Measurements from ENCODE around the gene TSHZ2. TPM values are rescaled to one million over a fixed set of nuclear protein-coding genes. Genes with fewer than 3 reads are reported as not detected.

Gene TSHZ2
- total RNA-seq, 1 donor from 2014 or later = 9.9 TPM

DNA sequence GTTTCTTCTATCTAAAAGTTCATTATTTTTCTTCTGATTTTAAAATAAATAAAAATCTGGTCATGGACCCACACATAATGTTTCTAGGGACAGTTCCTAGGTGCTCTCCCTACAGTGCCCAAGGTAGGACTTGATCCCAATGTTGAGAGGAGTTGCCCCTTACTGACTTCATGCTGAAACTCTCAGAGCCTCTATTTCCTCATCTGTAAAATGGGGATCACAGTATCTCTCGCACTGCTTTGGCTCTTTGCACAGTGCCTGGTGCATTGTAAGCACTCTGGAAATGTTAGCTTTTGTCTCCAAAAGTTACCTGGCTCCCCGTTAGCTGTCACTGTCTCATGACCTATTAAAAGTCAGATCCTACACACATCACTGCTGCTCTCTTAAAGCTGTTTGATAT, 205.5 kb downstream of the TSHZ2 start:
- Histone ChIP-seq H3K9me3 (ENCODE audit: control insufficient read depth in 3 of 3, low read length in 3 of 3) (no peaks in the 10 kb centered on the region), H3K9ac (ENCODE audit: low read depth in 1 of 3, low read length in 3 of 3) (no peak overlapping the region), H3K27me3 (ENCODE audit: control insufficient read depth in 3 of 3, insufficient read depth in 3 of 3, low read length in 3 of 3) (no peaks in the 10 kb centered on the region), H3K36me3 (ENCODE audit: control insufficient read depth in 3 of 3, insufficient read depth in 3 of 3, low read length in 3 of 3) (no peaks in the 10 kb centered on the region), H3K4me3 (ENCODE audit: low read length in 3 of 3) (no peak overlapping the region), H3K4me1 (ENCODE audit: control insufficient read depth in 3 of 3, insufficient read depth in 3 of 3, low read length in 3 of 3) (no peaks in the 10 kb centered on the region), H3K27ac (ENCODE audit: low read depth, low read length) (no peak overlapping the region)

DNA sequence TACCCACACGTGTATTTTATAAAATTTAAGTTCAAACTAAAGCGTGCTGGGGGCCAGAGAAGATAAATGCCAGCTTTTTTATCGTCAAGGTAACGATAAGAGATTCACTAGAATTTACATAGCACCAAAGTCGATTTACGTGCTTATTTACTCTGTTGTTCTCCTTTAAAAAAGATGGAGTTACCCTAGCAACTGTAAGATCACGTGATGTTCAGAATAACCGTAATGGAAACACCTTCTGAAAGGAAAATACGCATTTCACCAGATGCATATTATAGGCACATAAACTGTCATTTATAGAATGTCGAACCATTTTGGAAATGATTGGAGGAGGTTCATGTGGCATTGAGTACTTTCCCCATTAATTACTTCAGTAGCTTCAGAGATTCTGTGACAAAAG, 207.6 kb downstream of the TSHZ2 start:
- no peaks in the 10 kb centered on the region for H3K27me3 ChIP-seq (ENCODE audit: control insufficient read depth in 3 of 3, insufficient read depth in 3 of 3, low read length in 3 of 3)
- no peak overlapping the region for H3K9ac ChIP-seq (ENCODE audit: low read depth in 1 of 3, low read length in 3 of 3)
- H3K27ac ChIP-seq (ENCODE audit: low read depth, low read length) = no peak overlapping the region
- no peak overlapping the region for H3K4me3 ChIP-seq (ENCODE audit: low read length in 3 of 3)
- H3K4me1 ChIP-seq (ENCODE audit: control insufficient read depth in 3 of 3, insufficient read depth in 3 of 3, low read length in 3 of 3) = no peaks in the 10 kb centered on the region
- H3K36me3 ChIP-seq (ENCODE audit: control insufficient read depth in 3 of 3, insufficient read depth in 3 of 3, low read length in 3 of 3) = no peaks in the 10 kb centered on the region
- no peaks in the 10 kb centered on the region for H3K9me3 ChIP-seq (ENCODE audit: control insufficient read depth in 3 of 3, low read length in 3 of 3)

DNA sequence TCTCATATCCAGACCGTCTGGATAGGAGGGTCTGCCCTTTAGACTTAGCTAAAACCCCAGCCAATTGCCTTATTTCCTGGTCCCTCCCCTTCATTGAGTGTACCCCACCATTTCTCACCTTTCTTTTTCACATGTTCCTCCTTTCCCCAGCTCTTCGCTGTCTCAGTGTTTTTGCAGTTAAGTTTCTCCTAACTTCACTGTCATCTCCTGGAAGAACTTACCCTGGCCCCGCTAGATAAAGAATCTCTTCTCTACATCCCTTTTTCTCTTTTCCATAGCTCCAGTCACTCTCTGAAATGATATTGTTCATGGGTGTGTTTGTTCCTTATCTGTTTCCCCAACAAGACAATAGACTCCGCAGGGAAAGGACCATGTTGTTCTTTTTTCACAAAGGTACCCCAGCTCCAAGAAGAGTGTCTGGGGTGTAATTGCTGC, 208.8 kb downstream of the TSHZ2 start:
- Histone ChIP-seq H3K9ac (ENCODE audit: low read depth in 1 of 3, low read length in 3 of 3) (no peak overlapping the region), H3K4me1 (ENCODE audit: control insufficient read depth in 3 of 3, insufficient read depth in 3 of 3, low read length in 3 of 3) (no peaks in the 10 kb centered on the region), H3K4me3 (ENCODE audit: low read length in 3 of 3) (no peak overlapping the region), H3K27me3 (ENCODE audit: control insufficient read depth in 3 of 3, insufficient read depth in 3 of 3, low read length in 3 of 3) (no peaks in the 10 kb centered on the region), H3K36me3 (ENCODE audit: control insufficient read depth in 3 of 3, insufficient read depth in 3 of 3, low read length in 3 of 3) (no peaks in the 10 kb centered on the region), H3K9me3 (ENCODE audit: control insufficient read depth in 3 of 3, low read length in 3 of 3) (no peaks in the 10 kb centered on the region), H3K27ac (ENCODE audit: low read depth, low read length) (no peak overlapping the region)

GRCh38 chr20:53181866-53182376, 209.8 kb downstream of the TSHZ2 start:
- no peak overlapping the region for H3K9ac ChIP-seq (ENCODE audit: low read depth in 1 of 3, low read length in 3 of 3)
- no peaks in the 10 kb centered on the region for H3K9me3 ChIP-seq (ENCODE audit: control insufficient read depth in 3 of 3, low read length in 3 of 3)
- H3K27ac ChIP-seq (ENCODE audit: low read depth, low read length) = no peak overlapping the region
- no peaks in the 10 kb centered on the region for H3K4me1 ChIP-seq (ENCODE audit: control insufficient read depth in 3 of 3, insufficient read depth in 3 of 3, low read length in 3 of 3)
- no peaks in the 10 kb centered on the region for H3K36me3 ChIP-seq (ENCODE audit: control insufficient read depth in 3 of 3, insufficient read depth in 3 of 3, low read length in 3 of 3)
- H3K4me3 ChIP-seq (ENCODE audit: low read length in 3 of 3) = no peak overlapping the region
- no peaks in the 10 kb centered on the region for H3K27me3 ChIP-seq (ENCODE audit: control insufficient read depth in 3 of 3, insufficient read depth in 3 of 3, low read length in 3 of 3)

GRCh38 chr20:53183181-53183580, 211.0 kb downstream of the TSHZ2 start:
- H3K9ac ChIP-seq (ENCODE audit: low read depth in 1 of 3, low read length in 3 of 3) = no peak overlapping the region
- H3K27me3 ChIP-seq (ENCODE audit: control insufficient read depth in 3 of 3, insufficient read depth in 3 of 3, low read length in 3 of 3) = no peaks in the 10 kb centered on the region
- no peak overlapping the region for H3K27ac ChIP-seq (ENCODE audit: low read depth, low read length)
- H3K4me3 ChIP-seq (ENCODE audit: low read length in 3 of 3) = no peak overlapping the region
- no peaks in the 10 kb centered on the region for H3K36me3 ChIP-seq (ENCODE audit: control insufficient read depth in 3 of 3, insufficient read depth in 3 of 3, low read length in 3 of 3)
- H3K9me3 ChIP-seq (ENCODE audit: control insufficient read depth in 3 of 3, low read length in 3 of 3) = no peaks in the 10 kb centered on the region
- no peaks in the 10 kb centered on the region for H3K4me1 ChIP-seq (ENCODE audit: control insufficient read depth in 3 of 3, insufficient read depth in 3 of 3, low read length in 3 of 3)

GRCh38 chr20:53186635-53187034, 214.5 kb downstream of the TSHZ2 start:
- H3K9ac ChIP-seq (ENCODE audit: low read depth in 1 of 3, low read length in 3 of 3) = no peak overlapping the region
- H3K4me3 ChIP-seq (ENCODE audit: low read length in 3 of 3) = no peak overlapping the region
- no peaks in the 10 kb centered on the region for H3K9me3 ChIP-seq (ENCODE audit: control insufficient read depth in 3 of 3, low read length in 3 of 3)
- no peak overlapping the region for H3K27ac ChIP-seq (ENCODE audit: low read depth, low read length)
- H3K4me1 ChIP-seq (ENCODE audit: control insufficient read depth in 3 of 3, insufficient read depth in 3 of 3, low read length in 3 of 3) = no peaks in the 10 kb centered on the region
- no peaks in the 10 kb centered on the region for H3K27me3 ChIP-seq (ENCODE audit: control insufficient read depth in 3 of 3, insufficient read depth in 3 of 3, low read length in 3 of 3)
- no peaks in the 10 kb centered on the region for H3K36me3 ChIP-seq (ENCODE audit: control insufficient read depth in 3 of 3, insufficient read depth in 3 of 3, low read length in 3 of 3)

GRCh38 chr20:53187392-53188068, 215.4 kb downstream of the TSHZ2 start:
- H3K9ac ChIP-seq (ENCODE audit: low read depth in 1 of 3, low read length in 3 of 3) = no peak overlapping the region
- H3K36me3 ChIP-seq (ENCODE audit: control insufficient read depth in 3 of 3, insufficient read depth in 3 of 3, low read length in 3 of 3) = no peaks in the 10 kb centered on the region
- H3K27ac ChIP-seq (ENCODE audit: low read depth, low read length) = no peak overlapping the region
- no peaks in the 10 kb centered on the region for H3K4me1 ChIP-seq (ENCODE audit: control insufficient read depth in 3 of 3, insufficient read depth in 3 of 3, low read length in 3 of 3)
- H3K4me3 ChIP-seq (ENCODE audit: low read length in 3 of 3) = no peak overlapping the region
- no peaks in the 10 kb centered on the region for H3K27me3 ChIP-seq (ENCODE audit: control insufficient read depth in 3 of 3, insufficient read depth in 3 of 3, low read length in 3 of 3)
- H3K9me3 ChIP-seq (ENCODE audit: control insufficient read depth in 3 of 3, low read length in 3 of 3) = no peaks in the 10 kb centered on the region

DNA sequence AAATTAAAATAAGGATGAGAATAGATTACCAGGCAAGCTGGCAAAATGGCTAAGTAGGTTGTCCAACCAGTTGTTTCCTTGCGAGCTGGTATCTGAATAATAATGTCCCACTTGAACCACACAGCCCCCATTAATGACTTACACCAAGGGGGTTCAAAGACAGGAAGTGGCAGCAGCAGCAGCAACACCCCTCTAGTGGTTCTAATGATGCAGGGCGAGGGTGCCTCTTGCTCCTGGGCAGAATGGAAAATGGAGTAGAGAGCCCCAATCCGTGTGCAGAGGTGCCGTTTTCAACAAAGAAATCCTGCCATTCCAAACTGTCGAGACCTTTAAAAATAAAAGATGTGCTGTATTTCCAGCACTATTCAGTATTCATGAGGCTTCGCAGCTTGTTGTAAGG, 218.1 kb downstream of the TSHZ2 start:
- Histone ChIP-seq H3K4me3 (ENCODE audit: low read length in 3 of 3) (no peak overlapping the region), H3K36me3 (ENCODE audit: control insufficient read depth in 3 of 3, insufficient read depth in 3 of 3, low read length in 3 of 3) (no peaks in the 10 kb centered on the region), H3K4me1 (ENCODE audit: control insufficient read depth in 3 of 3, insufficient read depth in 3 of 3, low read length in 3 of 3) (no peaks in the 10 kb centered on the region), H3K9ac (ENCODE audit: low read depth in 1 of 3, low read length in 3 of 3) (no peak overlapping the region), H3K27ac (ENCODE audit: low read depth, low read length) (no peak overlapping the region), H3K9me3 (ENCODE audit: control insufficient read depth in 3 of 3, low read length in 3 of 3) (no peaks in the 10 kb centered on the region), H3K27me3 (ENCODE audit: control insufficient read depth in 3 of 3, insufficient read depth in 3 of 3, low read length in 3 of 3) (no peaks in the 10 kb centered on the region)

DNA sequence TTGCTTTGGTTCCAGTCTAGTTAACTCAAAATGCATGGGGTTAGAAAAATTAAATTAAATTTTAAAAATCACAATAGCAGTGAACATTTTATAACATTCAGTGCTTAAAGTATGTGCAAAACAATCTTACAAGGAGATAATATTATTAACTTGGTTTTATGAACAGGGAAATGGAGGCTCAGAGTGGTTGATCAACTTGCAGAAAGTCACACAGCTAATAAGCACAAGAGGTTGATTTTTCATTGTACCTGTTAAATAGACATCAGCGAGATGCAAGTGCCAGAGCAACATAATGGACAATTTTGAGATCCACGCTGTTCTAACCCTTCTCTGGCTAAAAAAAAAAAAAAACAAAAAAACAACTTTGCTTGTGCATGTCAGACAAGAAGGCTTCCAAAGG, 219.8 kb downstream of the TSHZ2 start:
- Histone ChIP-seq H3K4me3 (ENCODE audit: low read length in 3 of 3) (no peak overlapping the region), H3K4me1 (ENCODE audit: control insufficient read depth in 3 of 3, insufficient read depth in 3 of 3, low read length in 3 of 3) (no peaks in the 10 kb centered on the region), H3K27ac (ENCODE audit: low read depth, low read length) (no peak overlapping the region), H3K36me3 (ENCODE audit: control insufficient read depth in 3 of 3, insufficient read depth in 3 of 3, low read length in 3 of 3) (no peaks in the 10 kb centered on the region), H3K27me3 (ENCODE audit: control insufficient read depth in 3 of 3, insufficient read depth in 3 of 3, low read length in 3 of 3) (no peaks in the 10 kb centered on the region), H3K9ac (ENCODE audit: low read depth in 1 of 3, low read length in 3 of 3) (no peak overlapping the region), H3K9me3 (ENCODE audit: control insufficient read depth in 3 of 3, low read length in 3 of 3) (no peaks in the 10 kb centered on the region)

DNA sequence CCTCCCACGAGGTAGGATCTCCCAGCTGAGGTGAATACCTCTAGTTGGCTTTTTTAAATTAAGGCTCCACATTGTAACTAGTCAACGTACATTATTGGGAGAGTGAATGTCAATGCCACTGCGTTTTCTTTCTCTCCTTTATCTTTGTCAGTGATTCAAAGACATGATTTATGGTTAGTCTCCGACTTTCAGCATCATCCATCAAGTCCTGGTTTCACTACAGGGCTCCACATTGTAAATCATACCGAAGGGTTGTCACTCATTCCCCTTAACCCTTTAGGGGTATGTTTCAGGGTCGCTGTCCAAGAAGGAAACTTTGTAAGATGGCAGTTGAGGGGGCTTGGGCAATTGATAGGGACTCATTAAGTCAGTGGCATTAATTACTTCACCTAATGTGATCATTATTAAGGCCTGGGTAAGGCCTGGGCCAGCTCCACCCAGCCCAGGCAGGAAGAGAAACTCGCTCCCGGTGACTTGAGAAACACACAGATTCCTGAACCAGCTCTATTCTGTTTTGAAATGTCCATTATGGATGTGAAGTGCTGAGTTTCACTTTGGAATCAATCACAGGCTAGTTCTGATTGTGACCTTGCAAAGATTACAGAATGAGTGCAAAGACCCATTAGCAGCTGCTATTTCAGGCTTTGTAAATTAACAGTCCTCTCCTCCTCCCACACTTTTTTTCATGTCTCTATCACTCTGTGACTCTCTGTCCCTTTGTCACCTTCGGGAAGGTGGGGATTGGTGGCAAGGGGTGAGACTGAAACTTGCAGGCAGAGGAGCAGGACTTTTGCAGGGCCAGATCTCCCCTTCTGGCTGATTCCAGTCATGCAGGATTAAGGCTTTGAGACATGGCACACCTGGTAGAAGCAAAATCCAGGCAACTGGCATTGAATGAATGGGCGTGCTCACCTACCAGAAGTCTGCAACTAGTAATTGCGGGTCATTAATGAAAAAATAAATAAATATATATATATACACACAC, 222.4 kb downstream of the TSHZ2 start:
- no peaks in the 10 kb centered on the region for H3K9me3 ChIP-seq (ENCODE audit: control insufficient read depth in 3 of 3, low read length in 3 of 3)
- H3K4me1 ChIP-seq (ENCODE audit: control insufficient read depth in 3 of 3, insufficient read depth in 3 of 3, low read length in 3 of 3) = no peaks in the 10 kb centered on the region
- H3K4me3 ChIP-seq (ENCODE audit: low read length in 3 of 3) = no peak overlapping the region
- no peaks in the 10 kb centered on the region for H3K36me3 ChIP-seq (ENCODE audit: control insufficient read depth in 3 of 3, insufficient read depth in 3 of 3, low read length in 3 of 3)
- no peak overlapping the region for H3K9ac ChIP-seq (ENCODE audit: low read depth in 1 of 3, low read length in 3 of 3)
- no peak overlapping the region for H3K27ac ChIP-seq (ENCODE audit: low read depth, low read length)
- no peaks in the 10 kb centered on the region for H3K27me3 ChIP-seq (ENCODE audit: control insufficient read depth in 3 of 3, insufficient read depth in 3 of 3, low read length in 3 of 3)

All from skeletal muscle tissue (tissue), 4 donors.